H1 (cell line): ENCODE data around the gene FAM120C. TPM values are rescaled to one million over a fixed set of nuclear protein-coding genes. Genes with fewer than 3 reads are reported as not detected.

Source experiments
- TBP ChIP-seq: IDR thresholded peaks from 2 replicates; pipeline ENCODE4 v1.6.1; 2011; ENCODE audit warnings: low read depth, low read length, improper control_type of control experiment
- polyA plus RNA-seq, 7 experiments: library from polyadenylated mRNA; depleted of rRNA in 3 of 7; stranded (reverse) in 5 of 7; unstranded in 2 of 7; fragments of >200 nt in 5 of 7; fragments of 200-250 nt in 2 of 7; gene quantifications; 1 replicate in 5 of 7; 2 replicates in 1 of 7; 4 replicates in 1 of 7; pipeline versions ENCODE4 v1.2.1 to v1.2.3, GENCODE V29; 2011 to 2013; ENCODE audit warnings: missing spikeins in 2 of 7, mixed read lengths in 2 of 7
- total RNA-seq: library from RNA; stranded (reverse); fragmentation: NEBNext Ultra II Directional; extraction: Animal tissue kit (Norgen Biotek cat#: 25700); gene quantifications from 2 replicates; pipeline ENCODE4 v1.2.1, GENCODE V29; 2021

FAM120C gene
- total and polyA plus RNA-seq, 2 of the 8 experiments (the other 6 are each of a cell fraction or from before 2014, with no cell fraction given), result 4.4 to 8.1 TPM

DNA sequence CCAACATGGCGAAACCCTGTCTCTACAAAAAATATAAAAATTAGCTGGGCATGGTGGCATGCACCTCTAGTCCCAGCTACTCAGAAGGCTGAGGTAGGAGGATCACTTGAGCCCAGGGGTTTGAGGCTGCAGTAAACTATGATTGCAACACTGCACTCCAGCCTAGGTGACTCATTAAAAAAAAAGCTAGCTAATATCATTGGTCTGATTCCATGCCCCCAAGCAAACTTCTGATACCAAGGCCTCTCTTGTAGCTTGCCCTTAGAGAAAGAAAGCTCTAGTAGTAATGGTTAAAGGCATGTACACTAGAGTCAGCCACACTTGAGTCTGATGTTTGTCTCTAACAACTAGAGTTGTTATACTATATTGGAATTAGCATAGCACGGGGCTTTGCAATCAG lies 106.2 kb downstream of the FAM120C start (continued):
- TF ChIP-seq TBP, result no peak
